HEK293 (cell line): ENCODE measurements around the gene GRM5.
A peak's percentile ranks its signal among the peaks of the same experiment; 100 is the strongest.

ENCODE experiments used
- CTCF ChIA-PET: fragments of 350-600 bp; formaldehyde crosslinking; extraction: SDS; loops from one replicate; lab custom pipeline; 2021; ENCODE audit warnings: antibody characterized with exemption; lab: Yijun Ruan, JAX
- POLR2A ChIA-PET: fragments of 300-600 bp; formaldehyde crosslinking; extraction: SDS; loops from one replicate; lab custom pipeline; 2020; ENCODE audit warnings: antibody characterized with exemption, inconsistent platforms; lab: Yijun Ruan, JAX
- H3K27ac ChIP-seq: fragments of 200-500 bp; sonication (Bioruptor generic); 2 replicates; pipeline ENCODE4 v1.5.1; 2014; ENCODE audit warnings: low read depth, low read length, control low read depth, inconsistent platforms; ENCODE audit errors: extremely low read depth
- H3K36me3 ChIP-seq, 2 experiments: fragments of 200-500 bp in 1 of 2; sonication (Bioruptor generic) in 1 of 2; 1 replicate in 1 of 2; 2 replicates in 1 of 2; pipeline ENCODE4 v1.5.1; 2014 to 2017; ENCODE audit warnings: inconsistent platforms in 2 of 2, low read length in 2 of 2; ENCODE audit not compliant: control insufficient read depth in 2 of 2, insufficient read depth in 1 of 2
- H3K4me1 ChIP-seq: fragments of 200-500 bp; sonication (Bioruptor generic); 2 replicates; pipeline ENCODE4 v1.5.1; 2014; ENCODE audit warnings: mild to moderate bottlenecking, low read length, inconsistent platforms; ENCODE audit not compliant: control insufficient read depth, insufficient read depth
- H3K4me3 ChIP-seq: 2 replicates; pipeline ENCODE4 v1.5.1; 2011; ENCODE audit warnings: low read depth, mild to moderate bottlenecking, control low read depth, low read length, moderate library complexity
- H3K9me3 ChIP-seq: fragments of 200-500 bp; sonication (Bioruptor generic); 2 replicates; pipeline ENCODE4 v1.5.1; 2014; ENCODE audit warnings: low read depth, low read length, inconsistent platforms; ENCODE audit not compliant: control insufficient read depth, insufficient read depth
- EGR2 ChIP-seq: fragments of 450-650 bp; formaldehyde crosslinking; IDR thresholded peaks from 2 replicates; pipeline ENCODE4 v1.5.1; 2016; ENCODE audit warnings: low read depth, missing biosample characterization, missing genetic modification characterization
- GLIS1 ChIP-seq: fragments of 450-650 bp; formaldehyde crosslinking; IDR thresholded peaks from 2 replicates; pipeline ENCODE4 v1.5.1; 2016; ENCODE audit warnings: missing biosample characterization, missing genetic modification characterization
- KLF7 ChIP-seq: fragments of 450-650 bp; formaldehyde crosslinking; IDR thresholded peaks from 2 replicates; pipeline ENCODE4 v1.5.1; 2016; ENCODE audit warnings: missing biosample characterization, missing genetic modification characterization, borderline replicate concordance
- MZF1 ChIP-seq: fragments of 450-650 bp; formaldehyde crosslinking; IDR thresholded peaks from 2 replicates; pipeline ENCODE4 v1.5.1; 2017; ENCODE audit warnings: missing biosample characterization, missing genetic modification characterization, borderline replicate concordance
- OVOL3 ChIP-seq: fragments of 450-650 bp; formaldehyde crosslinking; IDR thresholded peaks from 2 replicates; pipeline ENCODE4 v1.5.1; 2016; ENCODE audit warnings: missing biosample characterization, missing genetic modification characterization
- PRDM1 ChIP-seq: fragments of 450-650 bp; formaldehyde crosslinking; IDR thresholded peaks from 2 replicates; pipeline ENCODE4; 2016; ENCODE audit warnings: missing biosample characterization, missing genetic modification characterization
- PRDM4 ChIP-seq: fragments of 450-650 bp; formaldehyde crosslinking; IDR thresholded peaks from 2 replicates; pipeline ENCODE4 v1.5.1; 2017; ENCODE audit warnings: missing biosample characterization, missing genetic modification characterization
- ZBTB8A ChIP-seq: fragments of 450-650 bp; formaldehyde crosslinking; IDR thresholded peaks from 2 replicates; pipeline ENCODE4 v1.5.1; 2016; ENCODE audit warnings: missing biosample characterization, missing genetic modification characterization
- ZEB2 ChIP-seq: fragments of 450-650 bp; formaldehyde crosslinking; IDR thresholded peaks from 2 replicates; pipeline ENCODE4 v1.5.1; 2016; ENCODE audit warnings: missing biosample characterization, missing genetic modification characterization
- ZFP3 ChIP-seq: fragments of 450-650 bp; formaldehyde crosslinking; IDR thresholded peaks from 2 replicates; pipeline ENCODE4 v1.5.1; 2016; ENCODE audit warnings: low read depth, missing biosample characterization, missing genetic modification characterization
- ZNF114 ChIP-seq: fragments of 450-650 bp; formaldehyde crosslinking; IDR thresholded peaks from 2 replicates; pipeline ENCODE4 v1.5.0; 2017; ENCODE audit warnings: missing biosample characterization, missing genetic modification characterization
- ZNF132 ChIP-seq: fragments of 450-650 bp; formaldehyde crosslinking; IDR thresholded peaks from 2 replicates; pipeline ENCODE4 v1.5.1; 2017; ENCODE audit warnings: missing biosample characterization, missing genetic modification characterization, borderline replicate concordance
- ZNF138 ChIP-seq: fragments of 450-650 bp; formaldehyde crosslinking; IDR thresholded peaks from 2 replicates; pipeline ENCODE4 v1.5.1; 2016; ENCODE audit warnings: missing biosample characterization, missing genetic modification characterization, borderline replicate concordance
- ZNF146 ChIP-seq: fragments of 450-650 bp; formaldehyde crosslinking; IDR thresholded peaks from 2 replicates; pipeline ENCODE4 v1.5.1; 2016; ENCODE audit warnings: missing biosample characterization, missing genetic modification characterization
- ZNF155 ChIP-seq: fragments of 450-650 bp; formaldehyde crosslinking; IDR thresholded peaks from 2 replicates; pipeline ENCODE4 v1.5.1; 2016; ENCODE audit warnings: missing biosample characterization, missing genetic modification characterization
- ZNF157 ChIP-seq: fragments of 450-650 bp; formaldehyde crosslinking; IDR thresholded peaks from 2 replicates; pipeline ENCODE4 v1.5.1; 2016; ENCODE audit warnings: missing biosample characterization, missing genetic modification characterization
- ZNF266 ChIP-seq: fragments of 450-650 bp; formaldehyde crosslinking; IDR thresholded peaks from 2 replicates; pipeline ENCODE4 v1.5.1; 2016; ENCODE audit warnings: missing biosample characterization, missing genetic modification characterization, low read depth
- ZNF335 ChIP-seq: fragments of 450-650 bp; formaldehyde crosslinking; conservative IDR thresholded peaks from 2 replicates; pipeline ENCODE4 v1.5.1; 2016; ENCODE audit warnings: missing biosample characterization, missing genetic modification characterization
- ZNF548 ChIP-seq: fragments of 450-650 bp; formaldehyde crosslinking; IDR thresholded peaks from 2 replicates; pipeline ENCODE4 v1.5.1; 2016; ENCODE audit warnings: missing biosample characterization, missing genetic modification characterization
- ZNF555 ChIP-seq: fragments of 450-650 bp; formaldehyde crosslinking; conservative IDR thresholded peaks from 2 replicates; pipeline ENCODE4 v1.5.1; 2017; ENCODE audit warnings: missing biosample characterization, mild to moderate bottlenecking, missing genetic modification characterization, inconsistent platforms
- ZNF645 ChIP-seq: fragments of 450-650 bp; formaldehyde crosslinking; IDR thresholded peaks from 2 replicates; pipeline ENCODE4; 2016; ENCODE audit warnings: missing biosample characterization, missing genetic modification characterization
- ZNF701 ChIP-seq: fragments of 450-650 bp; formaldehyde crosslinking; IDR thresholded peaks from 2 replicates; pipeline ENCODE4 v1.5.1; 2016; ENCODE audit warnings: missing biosample characterization, missing genetic modification characterization
- ZNF768 ChIP-seq: fragments of 450-650 bp; formaldehyde crosslinking; IDR thresholded peaks from 2 replicates; pipeline ENCODE4 v1.5.1; 2018; ENCODE audit warnings: missing biosample characterization, mild to moderate bottlenecking, missing genetic modification characterization
- ZNF830 ChIP-seq: fragments of 450-650 bp; IDR thresholded peaks from 2 replicates; pipeline ENCODE4 v1.5.0; 2018; ENCODE audit warnings: missing biosample characterization, missing genetic modification characterization, low read depth, mild to moderate bottlenecking, moderate library complexity
- ZNF837 ChIP-seq: fragments of 450-650 bp; formaldehyde crosslinking; IDR thresholded peaks from 2 replicates; pipeline ENCODE4 v1.5.1; 2016; ENCODE audit warnings: missing biosample characterization, missing genetic modification characterization
- TF ChIP-seq, protein P1 (sequence below): fragments of 450-650 bp; formaldehyde crosslinking; IDR thresholded peaks from 2 replicates; pipeline ENCODE4 v1.5.1; 2017; ENCODE audit warnings: missing biosample characterization, missing genetic modification characterization
- TF ChIP-seq, protein P2 (sequence below): fragments of 450-650 bp; IDR thresholded peaks from 2 replicates; pipeline ENCODE4 v1.5.1; 2018; ENCODE audit warnings: missing biosample characterization, missing genetic modification characterization

The GRM5 gene

GRCh38 chr11:88520391-88520790 is 545.4 kb downstream of the GRM5 start:
- no peak for TF ChIP-seq ZNF768
- TF ChIP-seq ZNF701 (tag by site-specific recombination) = no peak
- Histone ChIP-seq H3K4me3 (no peak overlapping the region), H3K9me3 (no peaks in the 10 kb centered on the region), H3K4me1 (no peaks in the 10 kb centered on the region), H3K36me3 (no peaks in the 10 kb centered on the region), H3K27ac (no peak overlapping the region)
- CTCF ChIA-PET = no interaction called here
- POLR2A ChIA-PET = no interaction called here

DNA sequence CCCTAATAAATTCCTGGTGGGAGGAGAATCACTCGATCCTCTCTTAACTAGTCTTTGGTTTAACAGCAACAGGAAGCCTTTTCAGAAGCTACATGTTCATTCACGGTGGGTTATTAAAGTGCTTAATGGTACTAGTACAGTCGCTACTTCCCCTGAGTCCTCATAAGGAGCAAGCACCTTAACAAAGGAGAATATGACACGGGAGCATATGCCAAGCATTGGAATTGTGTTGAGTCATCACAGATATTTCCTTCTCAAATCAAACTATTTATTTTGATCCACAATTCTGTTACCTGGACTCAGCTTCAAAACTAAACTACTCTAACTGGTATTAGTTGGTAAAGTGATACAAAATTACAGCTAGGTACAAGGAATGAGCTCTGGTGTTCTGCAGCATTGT is 550.8 kb downstream of the GRM5 start:
- Histone ChIP-seq H3K36me3 (no peaks in the 10 kb centered on the region), H3K4me1 (no peaks in the 10 kb centered on the region), H3K9me3 (no peaks in the 10 kb centered on the region), H3K4me3 (no peak overlapping the region), H3K27ac (no peak overlapping the region)
- TF ChIP-seq ZNF114 (tag by site-specific recombination) (no peak), ZFP3 (tag by site-specific recombination) (no peak), ZBTB8A (tag by site-specific recombination) (no peak), PRDM4 (tag by site-specific recombination) (no peak), ZNF146 (tag by site-specific recombination) (no peak), ZEB2 (tag by site-specific recombination) (no peak), ZNF335 (tag by site-specific recombination) (no peak), OVOL3 (tag by site-specific recombination) (no peak), ZNF555 (tag by site-specific recombination) (no peak), ZNF548 (no peak), KLF7 (tag by site-specific recombination) (no peak), ZNF132 (no peak), PRDM1 (tag by site-specific recombination) (no peak), GLIS1 (tag by site-specific recombination) (no peak), ZNF837 (no peak)
- TF ChIP-seq, protein P1, sequence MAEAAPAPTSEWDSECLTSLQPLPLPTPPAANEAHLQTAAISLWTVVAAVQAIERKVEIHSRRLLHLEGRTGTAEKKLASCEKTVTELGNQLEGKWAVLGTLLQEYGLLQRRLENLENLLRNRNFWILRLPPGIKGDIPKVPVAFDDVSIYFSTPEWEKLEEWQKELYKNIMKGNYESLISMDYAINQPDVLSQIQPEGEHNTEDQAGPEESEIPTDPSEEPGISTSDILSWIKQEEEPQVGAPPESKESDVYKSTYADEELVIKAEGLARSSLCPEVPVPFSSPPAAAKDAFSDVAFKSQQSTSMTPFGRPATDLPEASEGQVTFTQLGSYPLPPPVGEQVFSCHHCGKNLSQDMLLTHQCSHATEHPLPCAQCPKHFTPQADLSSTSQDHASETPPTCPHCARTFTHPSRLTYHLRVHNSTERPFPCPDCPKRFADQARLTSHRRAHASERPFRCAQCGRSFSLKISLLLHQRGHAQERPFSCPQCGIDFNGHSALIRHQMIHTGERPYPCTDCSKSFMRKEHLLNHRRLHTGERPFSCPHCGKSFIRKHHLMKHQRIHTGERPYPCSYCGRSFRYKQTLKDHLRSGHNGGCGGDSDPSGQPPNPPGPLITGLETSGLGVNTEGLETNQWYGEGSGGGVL (tag by site-specific recombination) = no peak
- TF ChIP-seq, protein P2, sequence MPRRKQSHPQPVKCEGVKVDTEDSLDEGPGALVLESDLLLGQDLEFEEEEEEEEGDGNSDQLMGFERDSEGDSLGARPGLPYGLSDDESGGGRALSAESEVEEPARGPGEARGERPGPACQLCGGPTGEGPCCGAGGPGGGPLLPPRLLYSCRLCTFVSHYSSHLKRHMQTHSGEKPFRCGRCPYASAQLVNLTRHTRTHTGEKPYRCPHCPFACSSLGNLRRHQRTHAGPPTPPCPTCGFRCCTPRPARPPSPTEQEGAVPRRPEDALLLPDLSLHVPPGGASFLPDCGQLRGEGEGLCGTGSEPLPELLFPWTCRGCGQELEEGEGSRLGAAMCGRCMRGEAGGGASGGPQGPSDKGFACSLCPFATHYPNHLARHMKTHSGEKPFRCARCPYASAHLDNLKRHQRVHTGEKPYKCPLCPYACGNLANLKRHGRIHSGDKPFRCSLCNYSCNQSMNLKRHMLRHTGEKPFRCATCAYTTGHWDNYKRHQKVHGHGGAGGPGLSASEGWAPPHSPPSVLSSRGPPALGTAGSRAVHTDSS = no peak
- CTCF ChIA-PET = no interaction called here
- POLR2A ChIA-PET = no interaction called here

- no peak overlapping the region for H3K4me3 ChIP-seq
- CTCF ChIA-PET = interaction anchor here (0.7 kb wide), 1 partner anchor 259 kb away, joined by 3 read pairs; no protein-coding TSS in a partner anchor
- no peaks in the 10 kb centered on the region for H3K36me3 ChIP-seq
- TF ChIP-seq ZNF830 (tag by site-specific recombination) (no peak), ZNF155 (tag by site-specific recombination) (no peak), EGR2 (tag by site-specific recombination) (no peak), MZF1 (0 out of 2 replicates have a peak, but pooled peaks have one; percentile 15), ZNF157 (no peak), ZNF138 (tag by site-specific recombination) (no peak), ZNF645 (tag by site-specific recombination) (no peak), ZNF266 (no peak)
- no peaks in the 10 kb centered on the region for H3K9me3 ChIP-seq
- H3K4me1 ChIP-seq = no peaks in the 10 kb centered on the region
- H3K27ac ChIP-seq = no peak overlapping the region
- POLR2A ChIA-PET = no interaction called here
These were observed 554.8 kb downstream of the GRM5 start for GRCh38 chr11:88511006-88511405.
